NCI-H2227 (cell line): ENCODE measurements around the gene STX1A.
"Not testable (repeated sequence)": the region's sequence is repeated elsewhere in the genome, so short reads cannot be mapped to it uniquely, and the experiment has no call there.

ENCODE experiments used
- DNase-seq: peaks from one replicate; lab custom pipeline; 2025; ENCODE audit not compliant: unreplicated experiment; lab: John Stamatoyannopoulos, UW

The STX1A gene

GRCh38 chr7:73655309-73655708, 64.2 kb downstream of the STX1A start:
- DNase-seq: not testable (repeated sequence)

GRCh38 chr7:73652541-73652949, 66.9 kb downstream of the STX1A start:
- DNase-seq: no peak

- DNase-seq: no peak
Measured at GRCh38 chr7:73650524-73650923, 68.9 kb downstream of the STX1A start.

GRCh38 chr7:73649576-73649975, 69.9 kb downstream of the STX1A start:
- no peak for DNase-seq
